Measurements from ENCODE around the gene DPYD. TPM values are rescaled to one million over a fixed set of nuclear protein-coding genes. Genes with fewer than 3 reads are reported as not detected.

DPYD gene
- total RNA-seq, 2 experiments from 2014 or later, result 34.4 to 35.9 TPM

GRCh38 chr1:97745912-97746311 lies 174.9 kb downstream of the DPYD start:
- Histone ChIP-seq H3K27me3 (ENCODE audit: control insufficient read depth in 1 of 2, insufficient read depth in 2 of 2, low read length in 2 of 2) (no peaks in the 10 kb centered on the region), H3K4me3 (ENCODE audit: low read length) (no peak overlapping the region), H3K4me1 (ENCODE audit: insufficient read depth, low read length) (no peaks in the 10 kb centered on the region), H3K36me3 (ENCODE audit: insufficient read depth, low read length) (no peaks in the 10 kb centered on the region), H3K27ac (ENCODE audit: low read depth in 1 of 2, low read length in 2 of 2) (no peak overlapping the region), H3K9me3 (ENCODE audit: control insufficient read depth in 1 of 2, insufficient read depth in 1 of 2, low read length in 2 of 2) (no peaks in the 10 kb centered on the region)
- intact Hi-C loops (cut with DNase I, micrococcal nuclease), result no loop called here
- Mint-ChIP-seq H3K4me1 (ENCODE audit: low read depth) (no peaks in the 10 kb centered on the region), H3K27me3 (no peaks in the 10 kb centered on the region), H3K27ac (no peak overlapping the region), H3K4me3 (no peak overlapping the region), H3K9me3 (no peaks in the 10 kb centered on the region), H3K36me3 (ENCODE audit: low read depth) (peaks cover 7% of the 10 kb centered on the region)
- no peak for TF ChIP-seq CTCF (IDR thresholded peaks at IDR 0.05)
- ATAC-seq (ENCODE audit: poor library complexity) (no peak), DNase-seq (no peak)
- ChIA-PET POLR2A (no interaction called here), CTCF (no interaction called here)

- DNase-seq (no peak), ATAC-seq (ENCODE audit: poor library complexity) (no peak)
- H3K4me3 Mint-ChIP-seq, result no peak overlapping the region
- Histone ChIP-seq H3K27me3 (ENCODE audit: control insufficient read depth in 1 of 2, insufficient read depth in 2 of 2, low read length in 2 of 2) (no peaks in the 10 kb centered on the region), H3K27ac (ENCODE audit: low read depth in 1 of 2, low read length in 2 of 2) (no peak overlapping the region), H3K4me3 (ENCODE audit: low read length) (no peak overlapping the region), H3K9me3 (ENCODE audit: control insufficient read depth in 1 of 2, insufficient read depth in 1 of 2, low read length in 2 of 2) (no peaks in the 10 kb centered on the region), H3K36me3 (ENCODE audit: insufficient read depth, low read length) (no peaks in the 10 kb centered on the region), H3K4me1 (ENCODE audit: insufficient read depth, low read length) (no peaks in the 10 kb centered on the region)
- intact Hi-C loops (cut with DNase I, micrococcal nuclease), result no loop called here
- H3K27ac Mint-ChIP-seq, result no peak overlapping the region
- peaks cover 17% of the 10 kb centered on the region for H3K36me3 Mint-ChIP-seq (ENCODE audit: low read depth)
- no peak for TF ChIP-seq CTCF (IDR thresholded peaks at IDR 0.05)
- H3K9me3 Mint-ChIP-seq, result no peaks in the 10 kb centered on the region
- no peaks in the 10 kb centered on the region for H3K4me1 Mint-ChIP-seq (ENCODE audit: low read depth)
- H3K27me3 Mint-ChIP-seq, result no peaks in the 10 kb centered on the region
- POLR2A ChIA-PET, result no interaction called here
- CTCF ChIA-PET, result interaction anchor here (0.6 kb wide), 1 partner anchor 52 kb away, joined by 3 read pairs; no protein-coding TSS in a partner anchor
These were observed 175.9 kb downstream of the DPYD start for GRCh38 chr1:97744977-97745376.

GRCh38 chr1:97743129-97743528 lies 177.7 kb downstream of the DPYD start:
- DNase-seq (no peak), ATAC-seq (ENCODE audit: poor library complexity) (no peak)
- Mint-ChIP-seq H3K27ac (no peak overlapping the region), H3K4me3 (no peak overlapping the region), H3K9me3 (no peaks in the 10 kb centered on the region), H3K27me3 (no peaks in the 10 kb centered on the region), H3K4me1 (ENCODE audit: low read depth) (no peaks in the 10 kb centered on the region), H3K36me3 (ENCODE audit: low read depth) (peaks cover 28% of the 10 kb centered on the region)
- POLR2A ChIA-PET, result no interaction called here
- H3K27ac ChIP-seq (ENCODE audit: low read depth in 1 of 2, low read length in 2 of 2), result no peak overlapping the region
- H3K4me3 ChIP-seq (ENCODE audit: low read length), result no peak overlapping the region
- H3K27me3 ChIP-seq (ENCODE audit: control insufficient read depth in 1 of 2, insufficient read depth in 2 of 2, low read length in 2 of 2), result no peaks in the 10 kb centered on the region
- CTCF ChIA-PET, result no interaction called here
- intact Hi-C loops (cut with DNase I, micrococcal nuclease), result no loop called here
- no peaks in the 10 kb centered on the region for H3K4me1 ChIP-seq (ENCODE audit: insufficient read depth, low read length)
- no peaks in the 10 kb centered on the region for H3K9me3 ChIP-seq (ENCODE audit: control insufficient read depth in 1 of 2, insufficient read depth in 1 of 2, low read length in 2 of 2)
- no peaks in the 10 kb centered on the region for H3K36me3 ChIP-seq (ENCODE audit: insufficient read depth, low read length)
- no peak for TF ChIP-seq CTCF (IDR thresholded peaks at IDR 0.05)

Data from CD4-positive, alpha-beta T cell (primary cell).